Activated naive CD8-positive, alpha-beta T cell (primary cell): ENCODE results near the gene RUSC1.
"Not testable (repeated sequence)": the region's sequence is repeated elsewhere in the genome, so short reads cannot be mapped to it uniquely, and the experiment has no call there.

ENCODE experiments used
- H3K27ac Mint-ChIP-seq: one replicate; pipeline ENCODE4 v1.8.0; 2021; ENCODE audit warnings: mixed read lengths
- H3K27me3 Mint-ChIP-seq: one replicate; pipeline ENCODE4 v1.8.0; 2021; ENCODE audit warnings: mixed read lengths
- H3K36me3 Mint-ChIP-seq: one replicate; pipeline ENCODE4 v1.8.0; 2021; ENCODE audit warnings: mixed read lengths
- H3K4me1 Mint-ChIP-seq: one replicate; pipeline ENCODE4 v1.8.0; 2021; ENCODE audit warnings: low read depth, mixed read lengths
- H3K4me3 Mint-ChIP-seq: one replicate; pipeline ENCODE4 v1.8.0; 2021; ENCODE audit warnings: mild to moderate bottlenecking, mixed read lengths
- H3K9me3 Mint-ChIP-seq: one replicate; pipeline ENCODE4 v1.8.0; 2021; ENCODE audit warnings: low read depth, mixed read lengths

Gene RUSC1

DNA sequence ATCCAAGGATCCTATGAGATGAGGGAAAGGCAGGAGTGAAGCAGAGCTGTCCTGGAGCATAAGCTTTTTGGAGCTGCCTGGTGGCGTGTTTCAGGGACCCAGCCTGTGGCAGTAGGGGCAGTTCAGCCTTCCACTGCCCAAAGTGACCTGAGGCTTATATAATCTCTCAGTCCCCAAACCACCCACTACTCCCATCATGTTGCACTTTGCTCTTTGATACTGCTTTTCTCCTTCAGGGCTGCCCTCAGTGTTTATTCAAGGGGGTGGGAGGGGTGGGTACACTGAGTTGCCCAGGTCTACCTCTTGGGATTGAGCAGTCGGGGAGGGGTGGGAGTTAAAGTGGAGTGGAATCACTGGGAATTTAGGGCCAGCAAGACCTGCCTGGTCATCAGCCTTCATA lies 34.1 kb upstream of the RUSC1 start:
- no peaks in the 10 kb centered on the region for H3K36me3 Mint-ChIP-seq
- H3K4me1 Mint-ChIP-seq, result no peaks in the 10 kb centered on the region
- no peaks in the 10 kb centered on the region for H3K27me3 Mint-ChIP-seq
- no peak overlapping the region for H3K27ac Mint-ChIP-seq
- H3K9me3 Mint-ChIP-seq, result no peaks in the 10 kb centered on the region
- H3K4me3 Mint-ChIP-seq, result no peak overlapping the region

DNA sequence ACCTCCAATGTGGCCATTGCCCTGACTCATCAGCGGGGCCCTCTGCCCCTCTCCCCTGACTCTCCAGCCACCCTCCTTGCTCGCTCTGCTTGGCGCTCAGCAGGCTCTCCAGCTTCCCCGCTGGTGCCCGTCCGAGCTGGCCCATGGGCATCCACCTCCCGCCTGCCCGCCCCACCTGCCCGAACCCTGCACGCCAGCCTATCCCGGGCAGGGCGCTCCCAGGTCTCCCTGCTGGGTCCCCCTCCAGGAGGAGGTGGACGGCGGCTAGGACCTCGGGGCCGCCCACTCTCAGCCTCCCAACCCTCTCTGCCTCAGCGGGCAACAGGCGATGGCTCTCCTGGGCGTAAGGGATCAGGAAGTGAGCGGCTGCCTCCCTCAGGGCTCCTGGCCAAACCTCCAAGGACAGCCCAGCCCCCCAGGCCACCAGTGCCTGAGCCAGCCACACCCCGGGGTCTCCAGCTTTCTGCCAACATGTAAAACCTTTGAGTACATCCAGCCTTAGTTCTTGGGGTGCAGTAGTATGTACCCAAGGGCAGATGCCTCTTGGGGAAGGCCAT lies 32.6 kb upstream of the RUSC1 start:
- Mint-ChIP-seq H3K36me3 (no peaks in the 10 kb centered on the region), H3K4me1 (no peaks in the 10 kb centered on the region), H3K27ac (no peak overlapping the region), H3K4me3 (no peak overlapping the region), H3K27me3 (no peaks in the 10 kb centered on the region), H3K9me3 (no peaks in the 10 kb centered on the region)

DNA sequence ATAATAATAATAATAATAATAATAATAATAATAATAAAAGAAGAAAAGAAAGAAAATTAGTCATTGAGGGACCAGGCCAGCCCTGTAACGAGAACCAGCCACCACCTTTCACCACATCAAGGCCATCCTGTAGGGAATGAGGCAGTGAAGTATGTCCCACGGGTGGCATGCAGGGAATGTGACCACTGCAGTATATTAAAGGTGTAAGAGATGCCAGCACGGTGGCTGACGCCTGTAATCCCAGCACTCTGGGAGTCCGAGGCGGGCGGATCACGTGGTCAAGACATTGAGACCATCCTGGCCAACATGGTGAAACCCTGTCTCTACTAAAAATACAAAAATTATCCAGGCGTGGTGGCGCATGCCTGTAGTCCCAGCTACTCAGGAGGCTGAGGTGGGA lies 29.7 kb upstream of the RUSC1 start:
- H3K27ac Mint-ChIP-seq, H3K4me3 Mint-ChIP-seq, H3K36me3 Mint-ChIP-seq, H3K4me1 Mint-ChIP-seq, H3K9me3 Mint-ChIP-seq: not testable (repeated sequence)
- H3K27me3 Mint-ChIP-seq, result peaks cover 12% of the 10 kb centered on the region

DNA sequence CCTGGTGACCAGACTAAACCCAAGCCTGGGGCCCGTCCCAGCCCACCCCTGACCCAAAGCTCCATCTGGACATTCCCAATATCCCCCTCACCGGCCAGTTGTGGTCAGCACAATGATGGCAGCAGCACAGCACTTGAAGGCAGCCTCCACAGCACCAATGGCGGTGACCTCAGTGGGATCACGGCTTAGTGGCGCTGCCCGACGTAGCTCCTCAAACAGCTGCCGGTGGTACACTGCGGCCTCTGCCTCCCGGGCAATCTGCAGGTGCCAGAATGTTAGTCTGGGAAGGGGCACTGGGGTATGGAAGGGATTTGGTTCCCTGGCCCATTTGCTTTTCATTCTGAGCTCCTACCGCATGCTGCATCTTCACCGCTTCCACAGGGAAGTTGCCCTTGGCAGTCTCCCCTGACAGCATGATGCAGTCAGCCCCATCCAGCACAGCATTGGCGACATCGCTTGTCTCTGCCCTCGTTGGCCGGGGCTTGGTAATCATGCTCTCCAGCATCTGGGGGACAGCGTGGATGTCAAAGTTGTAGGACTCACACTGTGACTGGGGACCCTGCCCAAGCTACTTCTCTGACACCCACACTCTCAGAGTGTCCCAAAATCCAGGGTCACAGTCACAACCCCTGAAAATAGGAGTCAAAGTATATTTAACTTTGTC lies 27.5 kb upstream of the RUSC1 start:
- Mint-ChIP-seq H3K9me3 (no peaks in the 10 kb centered on the region), H3K27ac (no peak overlapping the region), H3K36me3 (no peaks in the 10 kb centered on the region), H3K4me3 (no peak overlapping the region), H3K27me3 (peaks cover 17% of the 10 kb centered on the region), H3K4me1 (peaks cover 7% of the 10 kb centered on the region)

DNA sequence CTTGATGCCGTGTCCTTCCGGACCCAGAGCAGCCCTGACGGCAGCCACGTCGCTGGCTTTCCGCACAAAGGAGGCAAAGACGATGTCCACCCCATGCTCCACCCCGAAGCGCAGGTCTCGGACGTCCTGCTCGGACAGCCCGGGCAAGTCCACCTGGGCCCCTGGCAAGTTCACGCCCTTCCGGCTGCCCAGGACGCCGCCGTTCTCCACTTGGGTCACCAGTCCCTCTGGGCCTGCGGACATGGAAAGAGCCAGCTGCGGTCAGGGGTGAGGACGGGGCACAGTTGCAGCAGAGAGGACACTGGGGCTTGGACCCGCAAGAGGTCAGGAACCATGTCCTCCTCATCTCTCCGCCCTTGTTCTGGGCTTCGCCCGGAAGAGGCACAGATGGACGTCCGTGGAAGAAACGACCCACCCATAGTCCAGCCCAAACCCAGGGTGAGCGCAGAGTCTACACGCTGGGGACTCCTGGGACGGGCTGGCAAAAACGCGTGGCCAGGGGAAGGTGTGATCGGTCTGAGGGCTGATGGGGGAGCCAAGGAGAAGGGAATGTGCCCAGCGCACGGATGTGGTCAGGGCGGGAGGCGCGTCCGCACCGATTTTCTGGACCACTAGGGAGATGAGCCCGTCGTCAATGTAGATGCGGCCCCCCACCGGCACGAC lies 26.0 kb upstream of the RUSC1 start:
- H3K27ac Mint-ChIP-seq, result no peak overlapping the region
- no peak overlapping the region for H3K4me3 Mint-ChIP-seq
- H3K27me3 Mint-ChIP-seq, result peaks cover 17% of the 10 kb centered on the region
- peaks cover 7% of the 10 kb centered on the region for H3K4me1 Mint-ChIP-seq
- H3K9me3 Mint-ChIP-seq, result no peaks in the 10 kb centered on the region
- H3K36me3 Mint-ChIP-seq, result no peaks in the 10 kb centered on the region

DNA sequence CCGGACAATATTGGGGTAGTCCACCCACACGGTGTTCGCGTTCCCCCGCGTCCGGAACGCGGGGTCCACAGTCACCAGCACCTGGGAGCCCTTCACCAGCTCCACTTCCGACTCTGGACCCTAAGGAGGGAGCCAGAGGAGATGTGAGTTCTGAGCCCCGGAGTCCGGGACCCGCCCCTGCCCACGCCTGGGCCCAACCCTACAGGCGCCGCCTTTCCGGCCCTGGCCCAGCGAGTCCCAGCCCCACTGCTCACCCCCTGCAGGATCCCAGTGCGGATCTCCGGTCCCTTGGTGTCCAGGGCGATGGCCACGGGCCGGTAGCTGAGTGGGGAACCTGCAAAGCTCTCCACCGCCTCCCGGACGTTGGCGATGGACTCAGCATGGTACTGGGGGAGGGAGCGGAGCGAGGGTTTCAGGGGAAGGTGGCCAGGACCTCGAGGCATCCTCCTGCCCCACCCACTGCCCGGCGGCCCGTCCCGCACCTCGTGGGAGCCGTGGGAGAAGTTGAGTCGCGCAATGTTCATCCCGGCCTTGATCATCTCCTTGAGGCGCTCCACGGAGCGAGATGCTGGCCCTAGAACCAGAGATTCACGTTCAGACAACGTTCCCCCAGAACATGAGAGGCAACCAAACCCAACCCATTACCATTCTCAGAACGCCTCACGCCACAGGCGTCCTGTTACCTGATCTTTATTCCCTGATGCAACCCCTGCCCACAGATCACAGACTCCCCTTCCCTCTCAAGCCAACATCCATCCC lies 25.3 kb upstream of the RUSC1 start:
- Mint-ChIP-seq H3K4me1 (peaks cover 7% of the 10 kb centered on the region), H3K36me3 (no peaks in the 10 kb centered on the region), H3K9me3 (no peaks in the 10 kb centered on the region), H3K27me3 (peaks cover 17% of the 10 kb centered on the region), H3K4me3 (no peak overlapping the region), H3K27ac (no peak overlapping the region)

DNA sequence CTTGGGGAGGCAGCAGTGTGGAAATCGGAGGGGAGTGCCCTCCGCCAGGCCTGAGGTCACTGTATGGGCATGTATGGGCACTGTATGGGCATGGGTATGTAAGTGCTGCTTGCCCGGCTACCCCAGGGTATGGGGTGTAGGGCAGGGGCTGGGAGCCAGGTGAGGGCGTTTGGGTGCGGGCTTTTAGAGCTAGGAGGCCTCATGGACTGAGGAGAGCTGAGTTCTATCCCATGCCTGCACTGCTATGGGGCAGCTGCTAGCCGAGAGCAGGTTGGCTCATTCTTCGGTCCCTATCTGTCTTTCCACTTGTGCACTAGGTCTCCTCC lies 24.8 kb upstream of the RUSC1 start:
- Mint-ChIP-seq H3K27me3 (peaks cover 17% of the 10 kb centered on the region), H3K36me3 (no peaks in the 10 kb centered on the region), H3K27ac (no peak overlapping the region), H3K4me3 (no peak overlapping the region), H3K4me1 (peaks cover 7% of the 10 kb centered on the region), H3K9me3 (no peaks in the 10 kb centered on the region)

DNA sequence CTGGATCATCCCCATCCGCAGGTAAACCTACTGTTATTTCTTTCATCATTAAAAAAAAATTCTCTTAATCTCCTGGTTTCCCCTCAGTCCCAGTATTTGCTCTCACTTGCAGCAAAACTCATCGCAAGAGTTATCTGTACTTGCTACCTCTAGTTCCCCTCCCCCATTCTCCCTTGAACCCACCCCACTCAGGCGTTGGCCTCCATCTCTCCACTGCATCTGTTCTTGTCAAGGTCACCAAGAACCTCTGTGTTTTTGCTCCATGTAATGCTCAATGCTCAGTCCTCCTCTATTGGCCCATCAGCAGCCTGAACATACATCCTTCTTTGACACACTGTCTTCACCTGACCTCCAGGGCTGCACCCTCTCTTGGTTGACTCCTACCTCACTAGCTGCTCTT lies 24.0 kb upstream of the RUSC1 start:
- Mint-ChIP-seq H3K4me1 (peaks cover 7% of the 10 kb centered on the region), H3K27ac (no peak overlapping the region), H3K27me3 (peaks cover 19% of the 10 kb centered on the region), H3K9me3 (no peaks in the 10 kb centered on the region), H3K36me3 (no peaks in the 10 kb centered on the region), H3K4me3 (no peak overlapping the region)

DNA sequence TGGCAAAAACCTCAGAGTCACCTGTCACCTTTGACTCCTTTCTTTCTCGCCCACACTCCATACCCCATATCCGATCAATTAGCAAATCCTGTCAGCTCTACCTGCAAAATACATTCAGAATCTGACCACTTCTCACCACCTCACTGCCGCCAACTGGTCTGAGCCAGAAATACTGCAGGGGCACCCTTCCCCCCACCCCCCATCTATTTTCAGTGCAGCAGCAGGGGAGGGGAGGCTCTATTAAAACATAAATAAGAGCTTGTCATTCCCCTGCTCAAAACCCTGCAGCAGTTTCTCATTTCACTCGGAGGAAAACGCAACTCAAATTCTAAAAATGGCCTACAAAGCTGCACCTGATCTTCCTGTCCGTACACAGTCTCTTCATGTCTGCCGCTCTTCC lies 23.3 kb upstream of the RUSC1 start:
- Mint-ChIP-seq H3K27me3 (peaks cover 19% of the 10 kb centered on the region), H3K4me1 (peaks cover 7% of the 10 kb centered on the region), H3K4me3 (no peak overlapping the region), H3K36me3 (no peaks in the 10 kb centered on the region), H3K27ac (no peak overlapping the region), H3K9me3 (no peaks in the 10 kb centered on the region)

DNA sequence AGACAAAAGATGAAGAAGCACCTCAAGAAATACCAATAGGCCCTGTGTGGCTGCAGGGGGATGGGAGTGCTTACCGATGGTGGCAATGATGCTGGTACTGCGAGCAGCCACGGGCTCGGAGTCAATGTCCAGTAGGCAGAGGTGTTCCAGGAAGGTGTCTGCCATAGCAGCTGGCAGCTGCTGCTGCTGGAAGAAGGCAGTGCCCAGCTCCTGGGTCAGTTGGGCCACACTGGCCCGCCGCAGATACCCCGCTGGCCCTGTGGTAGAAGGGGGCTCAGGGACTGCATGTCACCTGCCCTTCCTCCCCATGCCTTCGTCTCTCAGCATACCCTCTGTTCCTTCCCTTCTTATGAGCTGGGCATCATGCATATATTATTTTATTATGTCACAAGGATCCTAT lies 20.7 kb upstream of the RUSC1 start:
- no peak overlapping the region for H3K4me3 Mint-ChIP-seq

DNA sequence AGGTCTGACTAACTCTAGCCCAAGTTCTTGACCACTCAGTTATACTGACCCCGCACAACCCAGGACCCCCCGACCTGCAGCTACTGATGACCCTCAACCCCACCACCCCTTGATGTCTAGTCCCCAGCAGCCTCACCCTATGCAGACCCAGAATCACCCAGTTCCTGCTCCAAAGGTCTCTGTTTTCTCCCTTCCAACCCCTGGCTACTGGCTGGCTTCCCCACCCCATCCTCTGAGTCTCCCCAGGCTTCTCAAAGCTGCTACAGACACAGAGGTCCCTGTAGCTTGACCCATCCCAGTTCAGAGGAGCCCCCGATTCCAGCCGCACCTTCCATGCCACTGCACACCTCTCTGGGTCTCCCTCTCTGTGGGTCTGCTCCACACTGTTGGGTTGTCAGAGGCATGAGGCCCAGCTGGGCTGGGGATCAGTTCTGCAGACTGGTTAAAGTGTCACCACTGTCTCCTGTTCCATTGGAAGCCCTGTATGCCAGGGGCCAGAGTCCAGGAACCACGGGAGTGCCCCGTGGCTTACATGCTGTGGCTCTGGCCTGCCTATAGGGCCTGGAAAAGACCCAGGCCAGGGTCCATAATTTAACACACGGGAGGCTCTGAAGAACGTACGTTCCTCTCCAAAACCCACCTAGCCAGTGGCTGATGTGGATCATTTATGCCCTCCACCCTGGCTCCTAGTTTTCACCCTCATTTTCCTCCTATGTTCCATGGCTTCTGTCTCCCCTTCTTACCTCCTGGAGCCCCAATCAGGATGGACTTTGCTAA lies 20.0 kb upstream of the RUSC1 start:
- H3K36me3 Mint-ChIP-seq, result no peaks in the 10 kb centered on the region
- peaks cover under 1% of the 10 kb centered on the region for H3K4me1 Mint-ChIP-seq
- no peak overlapping the region for H3K27ac Mint-ChIP-seq
- no peak overlapping the region for H3K4me3 Mint-ChIP-seq
- no peaks in the 10 kb centered on the region for H3K9me3 Mint-ChIP-seq
- peaks cover 7% of the 10 kb centered on the region for H3K27me3 Mint-ChIP-seq

More for the DNA sequence above, 20.7 kb upstream of the RUSC1 start:
- Mint-ChIP-seq H3K9me3 (no peaks in the 10 kb centered on the region), H3K36me3 (no peaks in the 10 kb centered on the region), H3K4me1 (peaks cover 3% of the 10 kb centered on the region), H3K27me3 (peaks cover 10% of the 10 kb centered on the region), H3K27ac (no peak overlapping the region)

DNA sequence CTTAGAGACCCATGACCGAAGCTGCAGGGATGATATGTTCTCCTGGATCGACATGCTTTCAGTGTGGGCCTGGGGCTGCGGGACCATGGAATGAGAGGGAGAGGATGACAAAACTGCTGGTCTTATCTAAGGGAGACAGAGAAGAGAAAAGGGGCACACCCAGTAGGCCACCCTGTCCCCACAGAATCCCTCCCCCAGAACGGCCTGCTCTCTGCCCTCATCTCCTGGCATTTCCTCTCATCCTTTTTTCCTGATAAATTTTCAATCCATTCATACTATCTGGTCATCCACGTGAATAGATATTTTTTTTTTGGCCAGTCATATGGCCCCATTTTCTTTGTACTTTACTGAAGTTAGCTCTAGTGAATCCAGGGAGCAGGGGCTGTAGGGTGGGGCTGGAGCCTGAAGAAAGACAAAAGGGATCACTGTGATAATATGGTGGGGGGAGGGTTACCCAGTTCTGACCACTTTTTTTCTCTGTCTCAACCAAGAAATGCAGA lies 19.3 kb upstream of the RUSC1 start, which contains the start of gene PKLR:
PKLR (minus strand) TSS at position 97 of the 500 bp plus-strand sequence; CDS start at position 54, 43 bp downstream.
- peak within 1 kb of the TSS; percentile 58 for H3K27ac Mint-ChIP-seq
- no peaks in the 10 kb centered on the region for H3K9me3 Mint-ChIP-seq
- no peaks in the 10 kb centered on the region for H3K36me3 Mint-ChIP-seq
- no peak within 1 kb of the TSS for H3K4me3 Mint-ChIP-seq
- no peaks in the 10 kb centered on the region for H3K4me1 Mint-ChIP-seq
- peaks cover 7% of the 10 kb centered on the region for H3K27me3 Mint-ChIP-seq

DNA sequence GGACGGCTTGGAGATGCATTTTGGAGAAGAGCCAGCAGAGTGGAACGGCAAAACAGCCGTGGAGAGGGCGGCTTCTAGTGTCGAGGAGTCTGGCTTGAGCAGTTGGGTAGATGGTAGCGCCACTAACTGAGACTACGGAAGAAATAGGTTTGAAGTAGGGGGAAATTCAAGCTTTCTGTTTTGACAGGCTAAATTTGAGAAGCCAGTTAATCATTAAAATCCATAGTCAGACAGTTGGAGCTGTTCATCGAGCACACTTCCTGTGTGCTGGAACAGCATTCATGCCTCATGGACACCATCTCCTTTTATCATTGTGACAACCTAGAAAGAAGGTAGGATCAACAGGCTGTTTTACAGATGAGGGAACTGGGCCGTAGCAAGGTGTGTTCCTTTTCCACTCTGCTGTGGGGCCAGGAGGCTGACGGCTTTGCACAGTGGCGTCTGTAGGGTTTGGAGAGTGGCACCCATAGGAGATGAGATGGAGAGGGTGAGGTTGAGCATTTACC lies 16.1 kb upstream of the RUSC1 start:
- Mint-ChIP-seq H3K27ac (no peak overlapping the region), H3K36me3 (no peaks in the 10 kb centered on the region), H3K27me3 (peaks cover 2% of the 10 kb centered on the region), H3K4me3 (no peak overlapping the region), H3K4me1 (peaks cover 11% of the 10 kb centered on the region), H3K9me3 (no peaks in the 10 kb centered on the region)

DNA sequence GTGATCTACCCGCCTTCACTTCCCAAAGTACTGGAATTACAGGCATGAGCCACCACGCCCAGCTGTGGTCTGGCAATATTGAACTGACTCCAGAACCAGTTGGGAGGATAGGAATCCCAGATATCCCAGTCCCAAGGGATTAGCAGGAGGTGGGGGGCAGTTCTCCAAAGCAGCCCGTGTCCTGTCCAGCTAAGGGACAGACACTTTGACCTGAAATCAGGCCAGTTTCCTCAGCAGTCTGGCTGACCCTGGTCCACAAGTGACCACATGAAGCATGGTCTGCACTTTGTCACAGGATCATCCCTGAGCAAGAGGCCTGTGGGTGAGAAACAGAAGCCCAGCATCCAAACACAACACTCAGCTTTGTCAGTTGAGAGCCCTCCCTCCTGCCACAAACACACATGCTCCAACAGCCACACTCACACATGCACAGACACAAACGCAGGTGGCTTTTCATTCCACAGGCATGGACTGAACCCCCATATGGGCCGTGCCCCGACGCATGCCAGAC lies 14.8 kb upstream of the RUSC1 start:
- Mint-ChIP-seq H3K36me3 (peaks cover 2% of the 10 kb centered on the region), H3K27me3 (peaks cover 2% of the 10 kb centered on the region), H3K9me3 (no peaks in the 10 kb centered on the region), H3K27ac (no peak overlapping the region), H3K4me3 (no peak overlapping the region), H3K4me1 (peaks cover 17% of the 10 kb centered on the region)
